NT2/D1 (cell line): ENCODE results near the gene KLF7.

Experiments
- YY1 ChIP-seq: IDR thresholded peaks from 2 replicates; pipeline ENCODE4 v1.6.1; 2011; ENCODE audit not compliant: insufficient read length, insufficient read depth
- ZNF274 ChIP-seq: IDR thresholded peaks from 2 replicates; pipeline ENCODE4 v1.6.1; 2011; ENCODE audit warnings: mild to moderate bottlenecking, low read depth, low read length

GRCh38 chr2:207157731-207158130 is 8.0 kb downstream of the KLF7 start:
- TF ChIP-seq ZNF274 (no peak), YY1 (no peak)
